ENCODE data around the gene RANBP3.

Gene RANBP3

GRCh38 chr19:5929625-5930024 lies 48.3 kb downstream of the RANBP3 start:
- TF ChIP-seq CEBPB (IDR thresholded peaks at IDR 0.05) (no peak), NFIC (IDR thresholded peaks at IDR 0.05) (no peak), CREB1 (IDR thresholded peaks at IDR 0.05; ENCODE audit: low read depth) (no peak), YY1 (IDR thresholded peaks at IDR 0.05; ENCODE audit: low read depth) (no peak), TEAD4 (IDR thresholded peaks at IDR 0.05) (no peak), RAD21 (IDR thresholded peaks at IDR 0.05; ENCODE audit: low read depth) (no peak), FOXM1 (IDR thresholded peaks at IDR 0.05; ENCODE audit: borderline replicate concordance, low read depth) (no peak), EGR1 (IDR thresholded peaks at IDR 0.05) (no peak), TAF1 (IDR thresholded peaks at IDR 0.05; ENCODE audit: low read depth) (no peak), EP300 (IDR thresholded peaks at IDR 0.05; ENCODE audit: borderline replicate concordance) (no peak), ZBTB7A (IDR thresholded peaks at IDR 0.05; ENCODE audit: low read depth) (no peak), REST (IDR thresholded peaks at IDR 0.05; ENCODE audit: low read depth) (no peak), USF1 (IDR thresholded peaks at IDR 0.05) (no peak), TCF12 (IDR thresholded peaks at IDR 0.05; ENCODE audit: low read depth) (no peak)
- TF ChIP-seq, protein P1, sequence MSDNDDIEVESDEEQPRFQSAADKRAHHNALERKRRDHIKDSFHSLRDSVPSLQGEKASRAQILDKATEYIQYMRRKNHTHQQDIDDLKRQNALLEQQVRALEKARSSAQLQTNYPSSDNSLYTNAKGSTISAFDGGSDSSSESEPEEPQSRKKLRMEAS (IDR thresholded peaks at IDR 0.05), result no peak

GRCh38 chr19:5929179-5929578 lies 48.8 kb downstream of the RANBP3 start:
- TF ChIP-seq REST (IDR thresholded peaks at IDR 0.05; ENCODE audit: low read depth), result no peak
- TF ChIP-seq CREB1 (IDR thresholded peaks at IDR 0.05; ENCODE audit: low read depth), result no peak
- no peak for TF ChIP-seq TEAD4 (IDR thresholded peaks at IDR 0.05)
- no peak for TF ChIP-seq EGR1 (IDR thresholded peaks at IDR 0.05)
- no peak for TF ChIP-seq ZBTB7A (IDR thresholded peaks at IDR 0.05; ENCODE audit: low read depth)
- no peak for TF ChIP-seq EP300 (IDR thresholded peaks at IDR 0.05; ENCODE audit: borderline replicate concordance)
- TF ChIP-seq, protein P1 (IDR thresholded peaks at IDR 0.05), result no peak
- TF ChIP-seq USF1 (IDR thresholded peaks at IDR 0.05), result no peak

GRCh38 chr19:5927441-5927821 lies 50.5 kb downstream of the RANBP3 start:
- no peak for TF ChIP-seq CEBPB (IDR thresholded peaks at IDR 0.05)
- TF ChIP-seq FOXM1 (IDR thresholded peaks at IDR 0.05; ENCODE audit: borderline replicate concordance, low read depth), result no peak
- no peak for TF ChIP-seq TCF12 (IDR thresholded peaks at IDR 0.05; ENCODE audit: low read depth)
- no peak for TF ChIP-seq EGR1 (IDR thresholded peaks at IDR 0.05)
- TF ChIP-seq TEAD4 (IDR thresholded peaks at IDR 0.05), result no peak
- TF ChIP-seq, protein P1 (IDR thresholded peaks at IDR 0.05), result no peak
- no peak for TF ChIP-seq ZBTB7A (IDR thresholded peaks at IDR 0.05; ENCODE audit: low read depth)
- no peak for TF ChIP-seq RAD21 (IDR thresholded peaks at IDR 0.05; ENCODE audit: low read depth)
- TF ChIP-seq USF1 (IDR thresholded peaks at IDR 0.05), result no peak
- TF ChIP-seq NFIC (IDR thresholded peaks at IDR 0.05), result no peak
- no peak for TF ChIP-seq TAF1 (IDR thresholded peaks at IDR 0.05; ENCODE audit: low read depth)
- TF ChIP-seq CREB1 (IDR thresholded peaks at IDR 0.05; ENCODE audit: low read depth), result no peak
- no peak for TF ChIP-seq EP300 (IDR thresholded peaks at IDR 0.05; ENCODE audit: borderline replicate concordance)
- no peak for TF ChIP-seq YY1 (IDR thresholded peaks at IDR 0.05; ENCODE audit: low read depth)
- no peak for TF ChIP-seq REST (IDR thresholded peaks at IDR 0.05; ENCODE audit: low read depth)
